ENCODE results near the gene SEMA3A. TPM values are rescaled to one million over a fixed set of nuclear protein-coding genes. Genes with fewer than 3 reads are reported as not detected.

Gene SEMA3A
- polyA plus RNA-seq, 3 donors: 13.5 to 15.1 (median 14.7) TPM

- DNase-seq: no peak
Observed at GRCh38 chr7:84113906-84114850, 80.4 kb downstream of the SEMA3A start.

GRCh38 chr7:84113286-84113685 is 81.3 kb downstream of the SEMA3A start:
- no peak for DNase-seq

- DNase-seq: no peak
Observed at GRCh38 chr7:84112771-84113170, 81.8 kb downstream of the SEMA3A start.

- DNase-seq: no peak
Observed at GRCh38 chr7:84111842-84112241, 82.7 kb downstream of the SEMA3A start.

GRCh38 chr7:84110400-84110799 is 84.2 kb downstream of the SEMA3A start:
- DNase-seq: no peak

DNA sequence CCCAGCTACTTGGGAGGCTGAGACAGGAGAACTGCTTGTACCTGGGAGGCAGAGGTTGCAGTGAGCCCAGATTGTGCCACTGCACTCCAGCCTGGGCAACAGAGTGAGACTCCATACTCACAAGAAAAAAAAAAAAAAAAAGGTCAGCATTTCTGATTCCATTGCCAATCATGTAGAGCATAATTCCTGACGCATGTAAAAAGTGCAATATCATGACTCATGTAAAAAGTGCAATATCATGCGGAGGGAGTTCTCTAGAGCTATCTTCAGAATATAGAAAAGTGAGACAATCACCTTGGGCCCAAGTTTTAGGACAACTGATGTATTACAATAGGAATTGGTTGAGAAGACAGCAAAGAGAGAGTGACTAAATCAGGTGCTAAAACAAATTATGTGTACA is 85.8 kb downstream of the SEMA3A start:
- DNase-seq: no peak

GRCh38 chr7:84108119-84108518 is 86.5 kb downstream of the SEMA3A start:
- DNase-seq: no peak

DNA sequence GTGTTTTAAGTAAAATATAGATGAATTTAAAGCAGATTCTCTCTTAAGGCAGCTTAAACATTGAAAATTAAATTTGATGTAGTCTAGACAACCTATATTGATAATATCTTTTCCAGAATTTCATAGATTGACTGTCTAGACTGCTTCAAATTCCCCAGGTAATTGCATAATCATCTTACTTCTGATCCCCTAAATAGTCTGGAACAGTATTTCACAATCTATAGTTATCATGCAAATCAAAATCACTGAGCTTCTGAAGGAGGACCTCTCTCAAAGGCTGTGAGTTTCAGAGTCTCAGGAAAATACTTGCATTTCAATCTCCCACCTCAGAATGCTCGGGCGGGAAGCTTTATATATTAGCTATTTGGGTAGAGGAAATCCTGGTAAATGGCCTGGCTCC is 87.3 kb downstream of the SEMA3A start:
- no peak for DNase-seq

GRCh38 chr7:84106291-84106690 is 88.3 kb downstream of the SEMA3A start:
- DNase-seq: no peak

- no peak for DNase-seq
Observed at GRCh38 chr7:84105586-84105985, 89.0 kb downstream of the SEMA3A start.

DNA sequence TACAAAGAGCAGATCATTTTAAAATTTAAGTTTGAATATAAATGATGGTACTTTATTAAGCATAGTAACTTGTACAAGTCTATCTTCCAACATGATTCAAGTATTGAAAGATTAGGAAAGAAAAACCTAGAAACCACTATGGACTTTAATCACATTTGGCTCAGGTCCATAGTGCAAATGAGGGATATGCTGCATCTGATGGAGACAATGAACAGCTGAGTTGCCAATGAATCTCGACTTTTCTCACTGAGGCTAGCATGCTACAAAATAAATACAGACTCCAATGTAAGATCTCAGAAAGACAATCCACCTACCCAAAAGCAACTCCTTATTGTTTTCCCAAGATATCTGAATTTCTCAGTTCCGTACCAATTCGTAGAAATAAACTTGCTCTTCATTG is 89.8 kb downstream of the SEMA3A start:
- DNase-seq: no peak

- no peak for DNase-seq
Observed at GRCh38 chr7:84102213-84102612, 92.4 kb downstream of the SEMA3A start.

GRCh38 chr7:84100866-84101265 is 93.7 kb downstream of the SEMA3A start:
- DNase-seq: no peak

GRCh38 chr7:84095971-84096370 is 98.6 kb downstream of the SEMA3A start:
- DNase-seq: no peak

DNA sequence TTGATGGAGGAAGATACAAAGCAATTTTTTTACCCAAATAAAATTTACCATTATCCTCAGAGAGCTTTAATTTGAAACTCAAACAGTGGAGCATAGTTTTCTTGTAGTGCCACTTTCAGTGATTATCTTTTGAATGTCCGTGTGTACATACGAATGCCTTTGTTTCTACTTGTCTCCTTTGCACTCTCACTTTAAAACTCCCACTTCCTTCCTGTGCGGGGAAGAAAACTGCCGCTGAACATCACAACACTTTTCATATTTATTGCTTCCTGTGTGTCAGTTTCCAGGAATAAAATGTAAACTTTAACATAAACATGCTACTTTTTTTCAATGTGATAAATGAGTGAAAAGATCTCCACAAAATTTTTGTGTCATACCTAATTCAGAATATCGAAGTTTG is 102.4 kb downstream of the SEMA3A start:
- DNase-seq: no peak

DNA sequence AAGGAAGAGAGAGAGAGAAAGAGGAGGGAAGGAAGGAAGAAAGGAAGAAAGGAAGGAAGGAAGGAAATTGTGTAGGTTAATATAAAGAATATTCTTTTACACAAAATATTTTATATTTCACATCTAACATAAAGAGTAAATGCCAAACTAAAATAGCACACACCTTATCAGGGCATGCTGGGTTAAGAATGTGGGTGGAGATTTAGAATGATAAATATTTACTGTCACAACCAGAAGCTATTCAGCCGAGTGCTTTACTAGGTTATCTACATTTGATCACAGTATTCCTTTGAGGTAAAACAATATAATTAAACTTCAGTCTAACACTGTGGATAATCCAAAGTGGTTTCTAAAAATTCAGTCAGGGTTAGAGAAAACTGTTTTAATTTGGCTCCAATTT is 103.3 kb downstream of the SEMA3A start:
- no peak for DNase-seq

DNA sequence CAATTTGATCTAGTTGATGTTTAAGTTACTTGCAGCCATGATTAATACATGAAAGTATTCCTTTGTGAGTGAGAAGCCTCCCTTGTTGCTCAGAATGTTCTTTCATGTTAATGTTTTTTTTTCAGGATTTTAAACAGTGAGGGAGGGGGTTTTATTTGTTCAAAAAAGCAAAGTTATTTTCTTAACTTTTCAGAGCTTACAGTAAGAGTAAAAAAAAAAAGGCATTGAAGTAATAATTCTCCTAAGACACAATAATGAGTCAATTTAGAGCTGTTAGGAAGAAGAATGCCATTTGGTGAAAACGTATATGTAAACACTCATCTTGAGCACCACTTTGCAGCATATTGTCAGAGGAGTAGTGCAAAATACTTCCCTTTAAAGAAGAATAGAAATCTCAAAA is 105.8 kb downstream of the SEMA3A start:
- peak; percentile 56 for DNase-seq

GRCh38 chr7:84085998-84086397 is 108.6 kb downstream of the SEMA3A start:
- no peak for DNase-seq

- peak; percentile 83 for DNase-seq
Observed at GRCh38 chr7:84085147-84085546, 109.4 kb downstream of the SEMA3A start.

DNA sequence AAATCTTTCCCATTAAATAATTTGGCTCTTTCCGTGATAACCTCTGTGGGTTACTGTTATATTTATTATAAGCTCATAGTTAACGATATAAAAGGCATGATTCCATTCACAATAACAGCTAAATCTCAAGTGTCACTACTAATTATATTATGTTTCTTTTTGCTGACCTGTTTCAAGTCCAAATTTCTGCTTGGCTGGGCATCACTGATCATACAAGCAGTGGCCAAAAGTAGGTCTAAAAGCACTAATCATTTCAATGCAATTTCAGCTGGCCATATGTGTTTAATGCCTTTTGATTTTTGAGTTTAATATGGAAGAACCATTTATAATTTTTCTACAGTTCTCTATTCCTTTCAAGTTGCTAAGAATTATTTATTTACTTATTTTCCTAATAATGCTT is 110.7 kb downstream of the SEMA3A start:
- DNase-seq: no peak

- no peak for DNase-seq
Observed at GRCh38 chr7:84081973-84082522, 112.5 kb downstream of the SEMA3A start.

DNA sequence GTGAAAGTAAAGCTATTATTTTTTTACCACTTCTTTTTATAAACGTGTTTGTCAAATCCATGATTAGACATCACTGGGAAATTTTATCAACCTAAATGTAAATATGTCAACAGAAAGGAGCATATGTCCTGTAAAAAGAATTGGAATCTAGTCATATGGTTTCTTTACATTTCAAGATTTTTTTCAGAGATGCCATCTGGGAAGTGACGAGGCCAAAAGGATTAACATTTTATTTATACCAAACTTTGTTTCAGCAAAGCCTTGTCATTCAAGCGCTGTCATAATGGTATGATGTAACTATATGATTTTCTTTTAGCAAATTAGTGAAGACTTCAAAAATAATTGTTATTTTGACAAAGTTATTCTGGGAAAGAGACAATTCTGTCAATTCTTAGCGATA is 117.3 kb downstream of the SEMA3A start:
- DNase-seq: no peak

DNA sequence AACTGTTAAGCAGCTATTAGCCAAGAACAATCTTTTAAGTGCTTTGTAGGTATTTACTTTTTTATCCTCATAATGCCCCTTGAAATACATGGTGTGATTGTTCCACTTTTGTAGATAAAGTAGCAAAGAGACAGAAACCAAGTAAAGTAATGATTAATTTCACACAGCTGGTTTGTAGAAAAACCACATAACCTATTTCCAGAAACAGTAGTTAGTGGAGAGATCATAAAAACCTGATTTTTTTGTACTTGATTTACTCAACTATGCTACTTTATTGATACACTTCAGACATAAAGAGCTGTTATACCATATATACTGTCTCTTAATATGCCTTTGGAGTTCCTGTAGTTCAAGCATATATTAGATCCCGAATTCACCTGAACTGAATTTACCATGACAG is 118.4 kb downstream of the SEMA3A start:
- DNase-seq: no peak
